GM21423 (cell line): Measurements from ENCODE around the gene CARM1.

Experiments used
- ATAC-seq: cut with Tn5 transposase; IDR thresholded peaks from one replicate; pipeline ENCODE4 v1.9.1; 2021; ENCODE audit warnings: mild to moderate bottlenecking, moderate library complexity; ENCODE audit not compliant: unreplicated experiment

The CARM1 gene

DNA sequence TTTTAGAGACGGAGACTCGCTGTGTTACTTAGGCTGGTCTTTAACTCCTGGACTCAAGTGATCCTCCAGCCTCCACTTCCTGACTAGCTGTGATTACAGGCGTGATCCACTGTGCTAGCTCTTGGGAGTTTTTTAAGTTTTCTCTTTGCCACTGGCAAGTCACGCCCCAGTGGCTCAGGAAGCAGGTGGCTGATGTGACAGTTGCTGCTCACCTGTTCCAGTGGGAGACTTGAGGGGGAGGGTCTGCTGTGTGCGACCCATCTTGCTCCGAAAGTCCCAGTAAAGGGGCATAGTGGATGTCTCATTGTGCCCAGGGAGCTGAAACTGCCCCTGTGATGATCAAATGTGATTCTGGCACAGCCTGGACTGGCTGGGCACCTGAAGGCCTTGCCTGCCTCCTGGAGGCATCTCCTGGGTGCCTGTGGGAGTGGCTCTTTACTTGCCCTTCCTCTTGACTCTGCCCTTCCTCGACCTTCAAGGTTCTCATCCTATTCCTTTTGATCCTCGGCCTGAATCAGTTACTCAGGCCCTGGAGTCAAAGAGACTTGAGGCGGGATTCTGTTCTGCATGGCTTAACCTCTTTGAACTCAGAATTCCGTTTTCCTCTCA, 97.3 kb downstream of the CARM1 start:
- no peak for ATAC-seq

DNA sequence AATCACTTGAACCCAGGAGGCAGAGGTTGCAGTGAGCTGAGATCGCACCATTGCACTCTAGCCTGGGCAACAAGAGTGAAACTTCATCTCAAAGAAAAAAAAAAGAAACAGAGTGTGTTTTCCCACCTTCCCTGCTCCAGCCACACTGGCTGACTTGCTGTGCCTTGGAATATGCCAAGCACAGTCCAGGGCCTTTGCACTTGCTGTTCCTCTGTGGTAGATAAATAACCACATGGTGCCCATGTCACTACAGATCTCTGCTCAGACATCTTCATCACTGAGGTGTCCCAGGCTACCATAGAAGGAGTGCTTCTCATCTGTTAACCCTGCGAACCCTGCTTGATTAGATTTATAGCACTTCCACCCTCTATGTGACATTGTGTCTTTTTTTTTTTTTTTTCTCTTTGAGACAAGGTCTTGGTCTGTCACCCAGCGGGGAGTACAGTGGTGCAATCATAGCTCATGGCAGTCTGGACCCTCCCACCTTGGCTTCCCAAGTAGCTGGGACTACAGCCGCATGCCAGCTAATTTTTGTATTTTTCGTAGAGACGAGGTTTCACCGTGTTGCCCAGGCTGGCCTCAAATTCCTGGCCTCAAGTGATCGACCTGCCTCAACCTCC, 99.9 kb downstream of the CARM1 start:
- ATAC-seq = no peak
